ENCODE measurements around the gene DAAM2. TPM values are rescaled to one million over a fixed set of nuclear protein-coding genes. Genes with fewer than 3 reads are reported as not detected.

Gene DAAM2
- total and polyA plus RNA-seq, 9 of the 15 experiments (the other 6 are each of a cell fraction or from before 2014, with no cell fraction given) = 0.01 to 0.07 TPM; not detected in 7

DNA sequence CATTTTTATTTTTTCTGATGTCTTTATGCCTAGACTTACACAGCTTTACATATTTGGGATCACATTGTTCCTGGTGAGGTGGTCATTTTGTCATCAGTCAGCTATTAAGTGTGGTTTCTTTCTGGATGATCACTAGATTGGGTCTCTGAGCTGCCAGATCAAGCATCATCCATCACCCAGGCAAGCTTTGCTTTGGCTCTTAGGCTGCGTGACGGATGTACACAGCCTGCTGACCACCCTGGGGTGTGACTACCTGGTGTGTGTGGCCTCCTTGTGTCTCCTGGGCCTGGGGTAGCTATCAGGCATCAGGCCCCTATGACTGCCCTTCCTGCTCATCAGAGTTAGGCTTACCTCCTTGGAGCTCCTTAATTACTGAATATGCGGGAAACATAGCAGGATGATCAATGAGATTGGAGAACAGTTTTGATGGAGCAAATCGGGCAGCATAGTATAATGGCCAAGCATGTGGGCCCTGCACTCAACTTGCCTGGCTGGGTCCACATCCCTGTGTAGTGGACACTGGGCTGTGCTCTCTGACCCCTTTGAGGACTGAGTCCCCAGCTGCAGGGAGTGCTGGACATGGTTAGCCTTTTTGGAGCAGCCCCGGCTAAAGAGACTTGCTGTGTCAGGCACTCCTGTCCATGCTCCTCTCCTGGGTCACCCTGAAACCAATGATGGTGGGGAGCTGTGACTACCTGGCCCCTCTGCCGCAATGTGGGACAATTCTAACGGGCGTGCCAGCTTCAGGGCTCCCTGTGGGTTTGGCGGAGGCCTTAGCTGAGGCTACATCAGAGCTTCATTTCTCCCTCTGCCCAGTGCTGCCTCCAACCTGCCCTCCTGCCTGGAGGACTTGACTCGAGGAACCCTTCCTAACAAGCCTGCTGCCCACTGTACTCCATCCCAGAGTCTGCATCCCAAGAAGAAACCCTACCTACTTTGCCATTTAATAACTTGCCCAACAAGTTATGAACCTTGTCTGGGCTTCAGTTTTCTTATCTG lies 8.2 kb downstream of the DAAM2 start (continued):
- no peak for TF ChIP-seq ZBTB7A (IDR thresholded peaks at IDR 0.05; ENCODE audit: borderline replicate concordance, control insufficient read depth, low read depth, low read length)
- TF ChIP-seq ZNF212 (CRISPR knock-in tag; IDR thresholded peaks at IDR 0.05) = no peak
- TF ChIP-seq BCL6 (CRISPR knock-in tag; IDR thresholded peaks at IDR 0.05) = no peak

DNA sequence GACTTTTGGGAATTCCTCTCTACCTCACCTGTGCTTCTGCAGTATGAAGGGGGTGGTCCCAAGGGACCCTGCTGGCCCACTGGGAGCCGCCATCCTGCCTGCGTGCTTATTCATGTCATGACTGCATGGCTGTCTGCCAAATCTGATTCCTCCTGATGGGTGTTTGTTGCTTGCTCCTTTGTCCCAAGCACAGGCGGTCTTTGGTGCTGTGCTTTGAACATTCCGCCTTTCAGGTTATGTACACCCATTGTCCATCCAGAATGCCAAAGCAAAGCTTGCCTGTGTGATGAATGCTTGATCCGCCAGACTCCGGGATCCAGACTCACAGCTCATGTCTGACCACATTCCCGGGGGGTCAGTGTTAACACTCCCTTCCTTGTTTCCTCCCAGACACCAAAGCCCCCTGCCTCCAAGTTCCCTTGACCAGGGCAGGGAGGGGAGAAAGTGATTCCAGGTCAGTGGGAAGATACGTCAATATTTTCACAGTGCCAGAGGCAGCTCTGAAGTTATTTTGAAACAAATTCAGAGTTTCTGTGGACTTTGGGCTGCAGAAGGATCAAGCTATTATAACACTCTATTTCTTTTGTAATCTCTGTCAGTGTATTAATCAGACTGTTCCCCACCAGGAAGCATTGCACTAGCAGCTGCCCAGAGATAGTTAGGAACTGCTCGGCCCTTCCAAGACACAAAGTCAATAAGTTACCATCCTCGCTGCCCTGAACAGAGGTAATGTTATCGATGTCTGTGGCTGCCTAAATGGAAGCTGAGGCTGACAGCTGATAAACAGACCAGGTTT lies 9.5 kb downstream of the DAAM2 start:
- no peak overlapping the region for H3K4me3 ChIP-seq
- POLR2A ChIA-PET = interaction anchor here (0.9 to 1.2 kb wide), 2 partner anchors 10 to 51 kb away, joined by 3 to 4 read pairs; no protein-coding TSS in a partner anchor
- H3K4me2 ChIP-seq (ENCODE audit: insufficient read depth, low read length) = no peak overlapping the region
- in situ Hi-C loops (cut with MboI) (no loop called here), intact Hi-C loops (cut with micrococcal nuclease) (no loop called here)
- FAIRE-seq = no peak
- H3K9me1 ChIP-seq (ENCODE audit: control insufficient read depth, insufficient read depth, low read length) = no peaks in the 10 kb centered on the region
- H3K4me1 ChIP-seq (replicated peaks in 1 of 2; ENCODE audit: control insufficient read depth in 2 of 2, insufficient read depth in 2 of 2, low read length in 2 of 2) = no peaks in the 10 kb centered on the region
- H3K36me3 ChIP-seq (ENCODE audit: control insufficient read depth, insufficient read depth, low read length) = no peaks in the 10 kb centered on the region
- DNase-seq (ENCODE audit: extremely low read depth in 1 of 4, low spot score in 3 of 4) = peak in 1 of 4 experiments; percentile 6
- no TSS peak for BruUV-seq (replicated peaks)
- H3K27ac ChIP-seq (ENCODE audit: extremely low read depth, low read depth, low read length) = no peak overlapping the region
- TF ChIP-seq ZBTB1 (CRISPR knock-in tag; IDR thresholded peaks at IDR 0.05; ENCODE audit: borderline replicate concordance, low read depth) (no peak), NFIC (IDR thresholded peaks at IDR 0.05) (0 out of 2 replicates have a peak, but pooled peaks have one; percentile 28)
- H3K9ac ChIP-seq (ENCODE audit: insufficient read depth in 1 of 2, low read depth in 2 of 2, low read length in 2 of 2) = no peak overlapping the region
- no peak overlapping the region for H2AFZ ChIP-seq (ENCODE audit: low read depth, low read length)
- H3K27me3 ChIP-seq (ENCODE audit: control insufficient read depth in 2 of 2, insufficient read depth in 2 of 2, low read length in 2 of 2) = peaks cover 3 to 29% of the 10 kb centered on the region in 2 experiments; a peak in 3 of 5 replicates
- ATAC-seq = no peak
- no peaks in the 10 kb centered on the region for H3K79me2 ChIP-seq (ENCODE audit: control insufficient read depth, insufficient read depth, low read length)
- H4K20me1 ChIP-seq (replicated peaks; ENCODE audit: control insufficient read depth, insufficient read depth, low read length) = no peaks in the 10 kb centered on the region; the same call in 1 of the 2 replicates
- H3K9me3 ChIP-seq (replicated peaks; ENCODE audit: control insufficient read depth, insufficient read depth, low read depth, low read length) = no peaks in the 10 kb centered on the region
- CTCF ChIA-PET (ENCODE audit: low intra/inter-chr PET ratio) = no interaction called here
- WGBS (ENCODE audit: insufficient coverage, low coverage, missing lambda C conversion rate) = 3% methylated on average over 9 of the region's 11 CpGs
